HepG2 (cell line): ENCODE measurements around the gene GPR107. TPM values are rescaled to one million over a fixed set of nuclear protein-coding genes. Genes with fewer than 3 reads are reported as not detected.
A peak's percentile ranks its signal among the peaks of the same experiment; 100 is the strongest.

ENCODE experiments used
- CHCHD3 ChIP-seq: sonication (generic); formaldehyde crosslinking; IDR thresholded peaks from 2 replicates; pipeline ENCODE4 v1.8.0; 2022; ENCODE audit warnings: mild to moderate bottlenecking, missing genetic modification reagents, moderate library complexity
- ESRRA ChIP-seq: sonication (generic); formaldehyde crosslinking; IDR thresholded peaks from 2 replicates; pipeline ENCODE4 v1.5.1; 2020; ENCODE audit warnings: mild to moderate bottlenecking, low read depth, missing genetic modification reagents
- FLYWCH1 ChIP-seq: sonication (generic); formaldehyde crosslinking; IDR thresholded peaks from 2 replicates; pipeline ENCODE4 v1.8.1; 2023; ENCODE audit warnings: mild to moderate bottlenecking, missing genetic modification reagents
- FOXK1 ChIP-seq: sonication (generic); formaldehyde crosslinking; IDR thresholded peaks from 2 replicates; pipeline ENCODE4 v1.4.0; 2020; ENCODE audit warnings: low read depth, missing genetic modification reagents, borderline replicate concordance
- FOXO1 ChIP-seq: sonication (generic); formaldehyde crosslinking; IDR thresholded peaks from 2 replicates; pipeline ENCODE4 v1.4.0; 2020; ENCODE audit warnings: missing genetic modification reagents
- HNRNPUL1 ChIP-seq: fragments of 200-400 bp; formaldehyde crosslinking; IDR thresholded peaks from 2 replicates; pipeline ENCODE4 v1.6.1; 2017; ENCODE audit warnings: low read depth, mild to moderate bottlenecking, low read length, moderate library complexity
- KAT2B ChIP-seq: fragments of 150-350 bp; IDR thresholded peaks from 2 replicates; pipeline ENCODE4 v1.6.1; 2014; ENCODE audit warnings: low read depth, low read length, borderline replicate concordance
- MATR3 ChIP-seq: sonication (generic); formaldehyde crosslinking; IDR thresholded peaks from 2 replicates; pipeline ENCODE4 v1.4.0; 2020; ENCODE audit warnings: missing genetic modification reagents
- NBN ChIP-seq: fragments of 450-650 bp; conservative IDR thresholded peaks from 2 replicates; pipeline ENCODE4 v1.6.1; 2017
- NFKBIZ ChIP-seq: IDR thresholded peaks from 2 replicates; pipeline ENCODE4 v1.6.1; 2018; ENCODE audit warnings: missing genetic modification reagents, missing compliant biosample characterization
- NFYB ChIP-seq: sonication (generic); formaldehyde crosslinking; IDR thresholded peaks from 2 replicates; pipeline ENCODE4 v1.4.0; 2020; ENCODE audit warnings: missing genetic modification reagents
- NRL ChIP-seq: sonication (generic); formaldehyde crosslinking; IDR thresholded peaks from 2 replicates; pipeline ENCODE4 v1.5.0; 2020; ENCODE audit warnings: missing genetic modification reagents, mild to moderate bottlenecking, moderate library complexity, borderline replicate concordance
- PHF8 ChIP-seq: sonication (generic); formaldehyde crosslinking; IDR thresholded peaks from 2 replicates; pipeline ENCODE4 v1.5.0; 2020; ENCODE audit warnings: missing genetic modification reagents
- POLR2AphosphoS5 ChIP-seq: IDR thresholded peaks from 2 replicates; pipeline ENCODE4 v1.6.1; 2012; ENCODE audit warnings: low read depth, low read length
- SP140L ChIP-seq: sonication (generic); formaldehyde crosslinking; IDR thresholded peaks from 2 replicates; pipeline ENCODE4 v1.4.0; 2020; ENCODE audit warnings: missing genetic modification reagents, borderline replicate concordance
- SRY ChIP-seq: sonication (generic); formaldehyde crosslinking; IDR thresholded peaks from 2 replicates; pipeline ENCODE4 v1.8.0; 2022; ENCODE audit warnings: mild to moderate bottlenecking, missing genetic modification reagents
- STAT5B ChIP-seq: sonication (generic); formaldehyde crosslinking; IDR thresholded peaks from 2 replicates; pipeline ENCODE4 v1.4.0; 2020; ENCODE audit warnings: missing genetic modification reagents
- TOPORS ChIP-seq: sonication (generic); formaldehyde crosslinking; IDR thresholded peaks from 2 replicates; pipeline ENCODE4 v1.8.0; 2023; ENCODE audit warnings: mild to moderate bottlenecking, missing genetic modification reagents
- ZBTB42 ChIP-seq: sonication (generic); formaldehyde crosslinking; IDR thresholded peaks from 2 replicates; pipeline ENCODE4 v1.5.0; 2020; ENCODE audit warnings: mild to moderate bottlenecking, missing genetic modification reagents
- ZFAT ChIP-seq: sonication (generic); formaldehyde crosslinking; conservative IDR thresholded peaks from 2 replicates; pipeline ENCODE4 v1.8.1; 2023; ENCODE audit warnings: missing genetic modification reagents, inconsistent platforms
- ZFP1 ChIP-seq: IDR thresholded peaks from 2 replicates; pipeline ENCODE4 v1.6.1; 2016
- ZFP36L1 ChIP-seq: sonication (generic); formaldehyde crosslinking; IDR thresholded peaks from 2 replicates; pipeline ENCODE4 v1.8.0; 2022; ENCODE audit warnings: mild to moderate bottlenecking, missing genetic modification reagents, moderate library complexity
- ZNF33B ChIP-seq: sonication (generic); formaldehyde crosslinking; IDR thresholded peaks from 2 replicates; pipeline ENCODE4 v1.5.1; 2020; ENCODE audit warnings: mild to moderate bottlenecking, missing genetic modification reagents
- ZNF367 ChIP-seq: sonication (generic); formaldehyde crosslinking; IDR thresholded peaks from 2 replicates; pipeline ENCODE4 v1.4.0; 2020; ENCODE audit warnings: missing genetic modification reagents, borderline replicate concordance
- ZNF691 ChIP-seq: sonication (generic); formaldehyde crosslinking; IDR thresholded peaks from 2 replicates; pipeline ENCODE4 v1.4.0; 2020; ENCODE audit warnings: missing genetic modification reagents, low read depth, mild to moderate bottlenecking, borderline replicate concordance
- ZNF703 ChIP-seq: sonication (generic); formaldehyde crosslinking; IDR thresholded peaks from 2 replicates; pipeline ENCODE4 v1.5.1; 2020; ENCODE audit warnings: missing genetic modification reagents, mild to moderate bottlenecking, moderate library complexity, borderline replicate concordance
- ZNF724P ChIP-seq: sonication (generic); formaldehyde crosslinking; IDR thresholded peaks from 2 replicates; pipeline ENCODE4 v1.8.0; 2022; ENCODE audit warnings: missing genetic modification reagents, borderline replicate concordance
- ZNF766 ChIP-seq: sonication (generic); formaldehyde crosslinking; IDR thresholded peaks from 2 replicates; pipeline ENCODE4 v1.5.0; 2020; ENCODE audit warnings: missing genetic modification reagents, borderline replicate concordance
- ZNF773 ChIP-seq: sonication (generic); formaldehyde crosslinking; IDR thresholded peaks from 2 replicates; pipeline ENCODE4 v1.4.0; 2020; ENCODE audit warnings: missing genetic modification reagents, borderline replicate concordance
- polyA plus RNA-seq, 8 experiments: library from polyadenylated mRNA; depleted of rRNA in 3 of 8; stranded (reverse) in 7 of 8; unstranded in 1 of 8; fragments of >200 nt; fragmentation: Illumina TruSeq in 4 of 8; extraction: Trizol in 4 of 8; gene quantifications; 2 replicates each; pipeline versions ENCODE4 v1.2.1 to v1.2.3, GENCODE V29; 2011 to 2016; ENCODE audit warnings: low read depth in 4 of 8, missing spikeins in 1 of 8, mixed read lengths in 1 of 8; ENCODE audit not compliant: insufficient read depth in 1 of 8
- total RNA-seq, 5 experiments: library from RNA; depleted of rRNA; stranded (reverse); fragments of >200 nt; fragmentation: Illumina TruSeq; extraction: Trizol; gene quantifications; 2 replicates each; pipeline ENCODE4 v1.2.3, GENCODE V29; 2016; ENCODE audit warnings: low read depth in 1 of 5
- TF ChIP-seq, protein P1 (sequence below): sonication (generic); formaldehyde crosslinking; IDR thresholded peaks from 2 replicates; pipeline ENCODE4 v1.4.0; 2020; ENCODE audit warnings: missing genetic modification reagents, borderline replicate concordance

GPR107 gene
- total and polyA plus RNA-seq, 2 of the 13 experiments (the other 11 are each of a cell fraction or from before 2014, with no cell fraction given), result 22.5 to 24.4 TPM

GRCh38 chr9:130053504-130054324 lies at the start of gene GPR107 (continued):
- TF ChIP-seq ZNF367 (no peak; the same call in 1 of the 2 replicates), NBN (no peak), ZNF766 (CRISPR knock-in tag) (no peak), ZFAT (CRISPR knock-in tag) (no peak), KAT2B (no peak), PHF8 (CRISPR knock-in tag) (peak; percentile 98), SRY (peak; percentile 44; the same call in 1 of the 2 replicates), ZBTB42 (CRISPR knock-in tag) (no peak), NFYB (CRISPR knock-in tag) (peak; percentile 31), STAT5B (CRISPR knock-in tag) (no peak), NRL (CRISPR knock-in tag) (peak; percentile 86; the same call in 1 of the 2 replicates), FLYWCH1 (CRISPR knock-in tag) (no peak), ZNF33B (CRISPR knock-in tag) (no peak), POLR2AphosphoS5 (peak; percentile 89), FOXO1 (CRISPR knock-in tag) (peak; percentile 46; the same call in 1 of the 2 replicates), CHCHD3 (CRISPR knock-in tag) (no peak), ZNF691 (CRISPR knock-in tag) (peak; percentile 80; the same call in 1 of the 2 replicates), NFKBIZ (CRISPR knock-in tag) (no peak), ESRRA (CRISPR knock-in tag) (peak; percentile 79; the same call in 1 of the 2 replicates), ZFP1 (CRISPR knock-in tag) (no peak), HNRNPUL1 (no peak), ZNF773 (no peak), ZNF724P (CRISPR knock-in tag) (no peak), ZNF703 (CRISPR knock-in tag) (peak; percentile 77; the same call in 1 of the 2 replicates), FOXK1 (peak; percentile 61; the same call in 1 of the 2 replicates), SP140L (CRISPR knock-in tag) (peak; percentile 88; the same call in 1 of the 2 replicates), ZFP36L1 (CRISPR knock-in tag) (0 out of 2 replicates have a peak, but pooled peaks have one; percentile 26), MATR3 (CRISPR knock-in tag) (no peak), TOPORS (CRISPR knock-in tag) (no peak)
- TF ChIP-seq, protein P1, sequence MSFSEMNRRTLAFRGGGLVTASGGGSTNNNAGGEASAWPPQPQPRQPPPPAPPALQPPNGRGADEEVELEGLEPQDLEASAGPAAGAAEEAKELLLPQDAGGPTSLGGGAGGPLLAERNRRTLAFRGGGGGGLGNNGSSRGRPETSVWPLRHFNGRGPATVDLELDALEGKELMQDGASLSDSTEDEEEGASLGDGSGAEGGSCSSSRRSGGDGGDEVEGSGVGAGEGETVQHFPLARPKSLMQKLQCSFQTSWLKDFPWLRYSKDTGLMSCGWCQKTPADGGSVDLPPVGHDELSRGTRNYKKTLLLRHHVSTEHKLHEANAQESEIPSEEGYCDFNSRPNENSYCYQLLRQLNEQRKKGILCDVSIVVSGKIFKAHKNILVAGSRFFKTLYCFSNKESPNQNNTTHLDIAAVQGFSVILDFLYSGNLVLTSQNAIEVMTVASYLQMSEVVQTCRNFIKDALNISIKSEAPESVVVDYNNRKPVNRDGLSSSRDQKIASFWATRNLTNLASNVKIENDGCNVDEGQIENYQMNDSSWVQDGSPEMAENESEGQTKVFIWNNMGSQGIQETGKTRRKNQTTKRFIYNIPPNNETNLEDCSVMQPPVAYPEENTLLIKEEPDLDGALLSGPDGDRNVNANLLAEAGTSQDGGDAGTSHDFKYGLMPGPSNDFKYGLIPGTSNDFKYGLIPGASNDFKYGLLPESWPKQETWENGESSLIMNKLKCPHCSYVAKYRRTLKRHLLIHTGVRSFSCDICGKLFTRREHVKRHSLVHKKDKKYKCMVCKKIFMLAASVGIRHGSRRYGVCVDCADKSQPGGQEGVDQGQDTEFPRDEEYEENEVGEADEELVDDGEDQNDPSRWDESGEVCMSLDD, result no peak
